GM21737 (cell line): Measurements from ENCODE around the gene FOXS1.
"Not testable (repeated sequence)": the region's sequence is repeated elsewhere in the genome, so short reads cannot be mapped to it uniquely, and the experiment has no call there.

Source experiments
- ATAC-seq: cut with Tn5 transposase; IDR thresholded peaks from one replicate; pipeline ENCODE4 v1.9.1; 2021; ENCODE audit warnings: mild to moderate bottlenecking, moderate library complexity; ENCODE audit not compliant: unreplicated experiment

FOXS1 gene

DNA sequence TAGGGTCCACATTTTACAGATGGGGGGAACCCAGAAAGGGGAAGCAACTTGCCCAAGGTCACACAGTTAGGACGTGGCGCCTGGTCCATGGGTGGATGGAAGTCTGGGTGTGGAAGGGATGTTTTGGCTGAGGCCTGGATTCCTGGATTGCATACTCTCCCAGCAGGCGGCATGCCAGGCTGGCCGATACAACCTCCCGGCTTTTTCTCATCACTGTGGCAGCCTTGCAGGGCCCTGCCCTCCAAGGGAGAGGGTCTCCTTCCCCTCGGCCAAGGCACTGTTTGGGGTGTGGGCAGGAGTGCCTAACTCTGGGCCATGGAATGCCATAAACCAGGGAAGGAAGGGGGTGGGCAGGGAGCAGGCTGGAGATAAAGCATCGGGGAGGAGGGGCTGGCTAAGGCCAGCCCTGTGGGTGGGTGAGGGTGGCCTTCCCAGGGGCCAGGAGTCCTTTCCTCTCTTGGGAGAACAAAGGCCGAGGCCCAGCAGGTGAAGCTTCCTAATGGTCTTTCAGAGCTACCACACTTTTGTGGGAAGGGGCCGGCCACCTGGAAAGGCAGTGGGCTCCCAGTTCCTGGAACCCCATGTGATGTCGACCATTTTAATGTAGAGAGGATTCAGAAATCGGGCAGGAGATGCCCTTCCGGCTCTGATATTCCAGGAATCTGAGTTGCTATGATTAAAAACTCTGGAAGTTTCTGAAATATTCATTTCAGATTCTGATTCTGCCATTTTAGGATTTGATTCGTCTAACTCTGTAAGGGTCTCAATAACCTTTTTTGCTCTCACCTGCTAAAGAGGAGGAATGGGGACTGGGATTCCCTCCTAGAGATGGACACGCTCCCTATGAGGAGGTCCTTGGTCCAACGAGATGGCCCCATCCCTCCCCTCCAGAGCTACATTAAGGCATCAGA, 4.2 kb downstream of the FOXS1 start:
- no peak for ATAC-seq

DNA sequence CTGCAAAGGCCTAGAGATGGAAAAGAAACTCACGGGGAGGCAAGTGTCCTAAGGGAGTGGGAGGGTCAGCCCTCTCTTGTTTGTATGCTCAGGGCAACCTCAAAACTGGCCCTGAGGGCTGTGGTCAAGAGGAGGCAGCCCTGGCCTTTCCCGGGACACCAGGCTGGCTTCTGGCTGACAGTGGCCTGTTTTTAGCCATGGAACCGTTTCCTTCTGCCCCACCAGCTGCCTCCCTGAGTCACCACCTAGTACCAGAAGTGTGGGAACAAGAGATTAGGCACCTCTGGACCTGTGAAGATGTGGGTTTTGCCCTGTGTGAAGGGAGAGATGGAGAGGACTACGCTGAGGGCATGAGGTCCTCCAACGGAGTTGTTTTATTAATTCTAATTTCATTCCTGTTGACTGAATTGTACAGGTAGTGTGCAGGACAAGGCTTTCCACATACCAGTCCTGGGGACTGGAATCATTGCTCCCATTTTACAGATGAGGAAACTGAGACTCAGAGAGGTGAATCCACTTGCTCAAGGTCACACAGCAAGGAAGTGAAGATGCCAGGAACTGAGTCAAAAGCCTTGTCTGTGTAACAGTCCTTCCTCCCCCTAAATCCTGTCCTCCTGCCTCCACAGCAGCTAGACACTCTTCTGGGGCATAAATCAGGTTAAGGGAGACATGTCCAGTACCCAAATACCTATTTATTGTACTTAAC, 5.5 kb downstream of the FOXS1 start:
- ATAC-seq: no peak

- ATAC-seq: no peak
Observed at GRCh38 chr20:31838646-31839292, 6.6 kb downstream of the FOXS1 start.

GRCh38 chr20:31837896-31838397, 7.5 kb downstream of the FOXS1 start:
- no peak for ATAC-seq

- ATAC-seq: no peak
Observed at GRCh38 chr20:31836853-31837608, 8.4 kb downstream of the FOXS1 start.

- ATAC-seq: no peak
Observed at GRCh38 chr20:31835977-31836852, 9.2 kb downstream of the FOXS1 start.

- ATAC-seq: no peak
Observed at GRCh38 chr20:31835554-31835953, 9.8 kb downstream of the FOXS1 start.

DNA sequence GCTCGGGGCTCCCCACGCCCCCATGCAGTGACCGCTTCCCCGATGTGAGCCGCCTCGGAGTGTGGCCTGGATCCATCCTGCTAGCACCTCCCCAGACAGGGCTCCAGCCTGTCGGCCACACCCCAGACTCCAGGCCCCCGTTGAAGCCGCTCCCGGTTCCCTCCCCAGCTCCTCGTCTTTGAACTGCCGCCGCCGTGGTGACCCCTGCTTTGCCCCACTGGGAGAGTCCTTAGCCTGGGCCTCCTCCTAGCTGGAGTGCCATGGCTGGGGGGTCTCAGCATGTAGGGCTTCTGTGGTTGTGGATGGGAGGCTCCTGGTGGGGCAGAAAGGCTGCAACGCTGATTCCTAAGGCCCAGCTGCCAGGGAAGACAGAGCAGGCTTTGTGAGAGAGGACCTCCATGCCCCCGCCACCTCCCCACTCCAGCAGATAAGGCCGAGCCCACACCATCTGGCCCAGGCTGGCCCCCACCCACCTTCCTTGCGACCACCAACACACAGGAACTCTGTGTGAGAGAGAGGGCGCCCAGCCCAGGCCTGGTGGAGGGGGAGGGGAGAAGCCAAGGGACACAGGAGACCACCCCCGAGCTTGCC, 11.4 kb downstream of the FOXS1 start:
- ATAC-seq: no peak

- no peak for ATAC-seq
Observed at GRCh38 chr20:31833130-31833930, 12.1 kb downstream of the FOXS1 start.

DNA sequence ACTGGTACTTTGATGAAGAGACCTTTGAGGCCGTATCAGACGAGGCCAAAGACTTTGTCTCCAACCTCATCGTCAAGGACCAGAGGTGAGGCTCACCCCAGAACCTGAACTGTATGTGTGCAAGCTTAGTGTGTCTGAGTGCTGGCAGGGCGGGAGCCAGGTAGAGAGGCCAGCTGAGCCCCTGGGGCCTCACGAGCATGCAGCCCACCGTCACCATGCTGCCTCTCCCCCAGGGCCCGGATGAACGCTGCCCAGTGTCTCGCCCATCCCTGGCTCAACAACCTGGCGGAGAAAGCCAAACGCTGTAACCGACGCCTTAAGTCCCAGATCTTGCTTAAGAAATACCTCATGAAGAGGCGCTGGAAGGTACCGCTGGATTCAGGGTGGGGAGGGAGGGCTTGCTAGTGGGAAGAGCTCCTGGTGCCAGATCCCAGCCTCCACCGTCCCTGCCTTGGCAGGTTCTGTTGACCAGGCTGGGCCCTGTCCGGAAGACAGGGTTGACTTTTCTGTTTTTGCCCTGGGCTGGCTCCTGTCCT, 13.6 kb downstream of the FOXS1 start:
- no peak for ATAC-seq

GRCh38 chr20:31831211-31831610, 14.2 kb downstream of the FOXS1 start:
- no peak for ATAC-seq

DNA sequence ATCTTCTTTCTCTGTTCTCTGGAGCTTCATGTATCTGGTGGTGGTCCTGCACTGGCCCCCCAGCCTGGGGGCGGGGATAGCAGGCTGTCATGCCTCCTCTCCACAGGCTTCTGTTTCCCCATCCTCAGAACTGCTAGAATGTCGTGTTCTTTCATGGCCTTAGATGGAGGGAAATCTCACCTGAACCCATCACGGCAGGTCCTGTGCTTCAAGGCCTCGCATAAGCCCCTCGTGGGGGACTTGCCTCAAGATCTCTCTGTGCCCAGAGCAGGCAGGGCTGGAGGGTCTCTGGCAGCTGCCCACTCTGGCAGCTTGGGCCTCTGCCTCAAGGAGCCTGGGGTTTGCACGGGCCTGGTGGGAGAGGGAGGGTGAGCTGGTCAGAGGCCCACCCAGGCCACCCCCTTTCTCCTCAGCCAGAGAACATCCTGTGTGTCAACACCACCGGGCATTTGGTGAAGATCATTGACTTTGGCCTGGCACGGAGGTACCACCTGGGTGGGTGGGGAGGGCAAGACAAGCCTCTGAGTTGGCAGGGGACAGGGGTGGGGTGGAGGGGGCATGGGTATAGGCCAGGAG, 14.9 kb downstream of the FOXS1 start:
- no peak for ATAC-seq

- no peak for ATAC-seq
Observed at GRCh38 chr20:31829731-31830130, 15.7 kb downstream of the FOXS1 start.

DNA sequence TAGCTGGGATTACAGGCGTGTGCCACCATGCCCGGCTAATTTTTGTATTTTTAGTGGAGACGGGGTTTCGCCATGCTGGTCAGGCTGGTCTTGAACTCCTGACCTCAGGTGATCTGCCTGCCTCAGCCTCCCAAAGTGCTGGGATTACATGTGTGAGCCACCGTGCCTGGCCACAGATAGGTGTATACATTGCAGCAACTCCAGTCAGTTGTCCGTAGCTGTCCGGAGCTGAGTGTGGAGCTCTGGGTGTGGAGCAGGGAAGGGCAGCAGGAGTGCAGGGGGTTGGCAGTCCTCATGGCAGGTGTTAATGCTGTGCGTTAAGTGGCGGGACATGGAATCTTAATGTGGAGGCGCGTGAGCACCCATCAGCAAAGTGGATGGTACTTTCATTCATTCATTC, 17.4 kb downstream of the FOXS1 start:
- not testable (repeated sequence) for ATAC-seq

DNA sequence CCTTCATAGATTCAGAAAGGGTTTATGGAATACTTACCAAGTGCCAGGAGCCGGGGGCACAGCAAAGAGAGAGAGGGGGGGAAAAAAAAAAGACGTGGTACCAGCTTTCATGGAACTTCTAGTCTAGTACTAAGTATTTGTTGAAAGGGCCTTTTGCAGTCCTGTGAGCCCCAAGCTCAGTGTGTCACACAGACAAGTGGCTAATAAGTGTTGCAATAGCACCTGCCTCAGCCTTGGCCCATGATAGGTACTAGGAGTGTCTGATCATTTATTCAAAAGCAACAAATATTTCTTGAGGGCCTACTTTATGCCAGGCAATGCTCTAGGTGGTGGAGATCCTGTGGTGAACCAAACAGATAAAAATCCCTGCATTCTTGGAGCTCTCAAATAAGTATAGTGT, 18.3 kb downstream of the FOXS1 start:
- no peak for ATAC-seq

GRCh38 chr20:31826074-31826473, 19.3 kb downstream of the FOXS1 start:
- ATAC-seq: no peak

DNA sequence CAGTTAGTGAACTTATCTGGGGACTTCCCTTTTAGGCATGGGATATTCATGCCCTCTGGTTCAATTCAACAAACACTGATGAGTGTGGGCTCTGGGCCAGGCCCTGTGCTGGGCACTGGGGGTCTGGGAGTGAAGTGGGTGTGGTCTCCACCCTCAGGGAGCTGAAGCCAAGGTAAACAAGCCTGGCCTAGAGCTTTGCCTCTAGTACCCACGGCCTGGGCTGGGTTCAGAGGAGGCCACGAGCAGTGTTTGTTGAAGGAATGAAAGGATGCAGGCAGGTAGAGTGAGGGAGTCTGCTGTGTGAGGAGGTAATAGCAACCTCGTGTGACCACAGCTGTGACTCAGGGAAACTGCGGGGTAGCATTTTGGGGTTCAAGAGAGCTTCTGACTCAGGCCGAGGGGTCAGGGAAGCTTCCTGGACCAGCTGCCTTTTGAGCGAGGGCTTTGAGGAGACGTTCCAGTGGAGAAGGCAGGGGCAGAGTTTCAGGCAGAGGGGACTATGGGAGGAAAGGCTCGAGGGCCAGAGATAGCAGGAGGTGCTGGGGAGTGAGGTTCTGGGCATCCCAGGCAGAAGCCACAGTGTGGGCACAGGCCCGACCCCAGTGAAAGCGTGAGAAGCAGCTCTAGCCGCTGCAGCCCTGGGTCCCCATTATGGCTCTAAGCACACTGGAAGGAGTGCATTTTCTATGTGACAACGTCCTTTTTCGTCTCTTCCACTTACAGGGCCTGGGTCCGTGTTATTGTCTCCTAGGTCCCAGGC, 20.7 kb downstream of the FOXS1 start:
- ATAC-seq: no peak
